HG03558 (cell line): Measurements from ENCODE around the gene CREB3L2.

Experiments
- ATAC-seq: cut with Tn5 transposase; IDR thresholded peaks from one replicate; pipeline ENCODE4 v1.9.1; 2021; ENCODE audit warnings: moderate number of reproducible peaks; ENCODE audit not compliant: unreplicated experiment; ENCODE audit errors: extremely low read depth

Gene CREB3L2

DNA sequence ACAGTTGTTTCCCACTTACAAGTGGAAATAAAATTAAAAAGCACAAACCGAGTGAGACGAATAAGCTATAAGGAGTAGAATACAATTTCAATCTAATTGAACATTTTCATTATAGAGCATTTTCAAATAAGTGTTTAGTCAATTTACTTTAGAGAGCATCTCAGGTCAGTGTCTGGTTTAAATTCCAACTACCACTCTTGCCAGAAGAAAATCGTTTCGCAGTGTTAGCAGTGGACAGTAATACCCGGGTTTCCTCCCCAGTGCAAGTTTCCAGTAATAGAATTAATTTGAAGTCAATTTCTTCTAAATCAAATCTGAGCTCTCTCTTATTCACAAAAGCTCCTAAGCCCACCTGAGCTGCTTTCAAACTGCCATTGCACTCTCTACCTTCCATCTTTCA lies 45.7 kb downstream of the CREB3L2 start:
- no peak for ATAC-seq

DNA sequence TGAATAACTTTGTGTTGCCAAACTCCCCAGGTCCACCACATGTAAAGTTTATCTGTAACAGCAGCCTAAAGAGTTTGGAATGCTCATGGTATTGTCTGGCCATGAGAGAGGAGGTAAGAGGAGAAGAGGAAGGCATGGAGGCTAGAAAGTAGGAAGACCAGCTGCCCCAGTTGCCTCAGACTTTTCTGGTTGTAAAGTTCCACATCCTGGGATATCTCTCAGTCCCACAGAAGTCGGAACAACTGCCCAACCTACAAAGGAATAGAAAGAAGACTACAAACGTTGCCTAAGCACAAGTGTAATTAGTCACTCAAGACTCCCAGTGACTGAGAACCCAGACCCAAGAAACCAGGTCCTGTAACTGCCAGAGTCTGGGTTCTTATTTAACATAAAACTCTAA lies 47.3 kb downstream of the CREB3L2 start:
- no peak for ATAC-seq

DNA sequence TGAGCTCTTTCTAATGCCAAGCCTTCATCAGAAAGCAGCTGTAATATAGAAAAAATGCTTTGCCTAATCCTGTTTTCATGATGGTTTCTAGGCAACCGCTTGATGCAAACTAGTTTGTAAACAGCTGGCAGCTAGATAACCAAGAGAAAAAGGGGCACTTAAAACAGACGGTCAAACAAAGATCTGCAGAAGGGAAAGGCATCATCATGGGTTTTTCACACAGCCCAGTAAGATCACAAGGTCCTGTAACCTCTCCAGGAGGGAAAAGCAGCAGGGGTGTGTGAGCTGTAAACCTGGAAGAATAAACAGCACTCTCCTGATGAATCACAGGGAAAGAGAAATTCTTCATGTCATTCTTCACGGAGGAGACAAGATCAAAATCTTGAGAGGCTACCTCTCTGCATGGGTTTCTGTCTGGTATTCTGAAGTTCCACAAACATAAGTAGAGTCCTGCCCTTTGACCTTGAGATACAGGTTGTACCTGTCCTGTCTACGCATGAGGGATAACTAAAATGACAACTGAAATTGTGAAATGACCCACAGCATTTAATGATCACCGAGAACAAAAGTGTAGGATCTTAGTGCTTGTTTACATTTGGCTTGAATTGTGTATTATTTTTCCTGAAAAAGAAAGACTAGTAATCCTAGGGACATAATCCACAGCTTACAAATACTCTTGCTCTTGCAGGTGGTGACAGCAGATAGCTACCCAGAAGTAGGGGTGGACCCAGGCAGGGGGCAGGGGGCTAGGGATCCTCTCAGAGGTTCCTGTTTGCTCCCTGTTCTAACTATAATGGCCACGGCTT lies 48.0 kb downstream of the CREB3L2 start:
- ATAC-seq = no peak

DNA sequence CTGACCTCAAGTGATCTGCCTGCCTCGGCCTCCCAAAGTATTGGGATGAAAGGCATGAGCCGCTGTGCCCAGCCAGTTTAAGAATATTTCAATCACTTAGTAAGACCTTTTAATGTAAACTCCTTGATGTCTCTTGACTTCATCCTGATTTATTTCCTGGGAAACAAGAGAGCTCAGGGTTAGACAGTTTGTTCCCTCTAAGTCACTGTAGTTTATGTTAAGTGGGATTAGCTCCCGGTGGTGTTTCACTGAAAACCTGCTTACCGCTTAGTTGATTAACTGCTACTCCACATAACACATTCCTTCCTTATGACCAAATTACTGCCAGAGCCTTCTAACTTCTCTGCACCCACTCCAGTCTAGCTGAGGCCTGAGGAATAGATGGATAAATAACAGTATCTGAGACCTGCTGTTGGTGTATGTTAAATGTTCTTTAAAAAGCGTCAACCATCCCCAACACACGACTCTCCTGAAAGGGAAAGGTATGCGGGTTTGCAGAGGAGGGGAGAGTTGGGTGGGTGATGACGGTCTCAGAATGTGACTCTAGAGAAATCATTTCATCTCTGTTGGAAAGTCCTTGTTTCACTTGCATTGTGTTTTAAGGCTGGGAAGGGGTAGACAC lies 48.7 kb downstream of the CREB3L2 start:
- ATAC-seq = no peak

DNA sequence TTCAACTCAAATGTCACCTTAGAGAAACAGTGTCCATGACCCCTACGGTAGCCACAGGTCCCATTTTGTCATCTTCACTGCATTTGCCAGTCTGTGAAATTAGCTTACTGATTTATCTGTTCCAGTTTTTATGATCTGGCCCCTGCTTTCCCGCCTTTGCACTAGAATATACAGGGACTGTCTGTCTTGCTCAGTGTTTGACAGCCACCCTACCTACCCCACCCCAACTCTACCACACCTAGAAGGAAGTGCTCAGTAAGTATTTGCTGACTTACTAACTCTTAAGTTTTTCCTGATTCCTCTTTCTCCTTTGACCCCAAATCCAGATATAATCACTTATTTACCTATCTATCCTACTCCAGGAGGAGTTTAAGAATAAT lies 49.5 kb downstream of the CREB3L2 start:
- no peak for ATAC-seq

DNA sequence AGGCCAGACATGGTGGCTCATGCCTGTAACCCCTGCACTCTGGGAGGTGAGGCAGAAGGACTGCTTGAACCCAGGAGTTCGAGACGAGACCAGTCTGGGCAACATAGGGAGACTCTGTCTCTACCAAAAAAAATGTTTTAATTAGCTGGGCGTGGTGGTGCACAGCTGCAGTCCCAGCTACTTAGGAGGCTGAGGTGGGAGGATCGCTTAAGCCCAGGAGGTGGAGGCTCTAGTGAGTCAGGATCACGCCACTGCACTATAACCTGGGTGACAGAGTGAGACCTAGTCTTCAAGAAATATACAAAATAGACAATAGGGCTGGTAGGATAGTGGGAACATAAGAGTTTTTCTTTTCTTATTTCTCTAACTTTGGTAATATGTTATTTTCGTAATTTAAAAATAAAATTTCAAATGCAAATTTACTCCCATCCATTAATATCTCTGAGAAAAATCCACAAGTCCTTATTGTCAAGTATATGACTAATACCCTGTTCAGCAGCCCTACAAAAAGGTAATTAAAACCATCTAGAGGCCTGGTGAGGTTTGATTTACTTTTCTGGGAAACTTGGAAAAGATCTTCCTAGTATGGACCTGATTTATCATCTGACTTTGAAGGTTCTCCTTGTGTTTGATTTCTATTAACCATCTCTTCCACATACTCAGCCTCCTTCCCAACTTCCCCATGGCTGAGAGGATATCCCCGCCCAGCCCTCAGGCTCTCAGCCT lies 50.0 kb downstream of the CREB3L2 start:
- no peak for ATAC-seq

DNA sequence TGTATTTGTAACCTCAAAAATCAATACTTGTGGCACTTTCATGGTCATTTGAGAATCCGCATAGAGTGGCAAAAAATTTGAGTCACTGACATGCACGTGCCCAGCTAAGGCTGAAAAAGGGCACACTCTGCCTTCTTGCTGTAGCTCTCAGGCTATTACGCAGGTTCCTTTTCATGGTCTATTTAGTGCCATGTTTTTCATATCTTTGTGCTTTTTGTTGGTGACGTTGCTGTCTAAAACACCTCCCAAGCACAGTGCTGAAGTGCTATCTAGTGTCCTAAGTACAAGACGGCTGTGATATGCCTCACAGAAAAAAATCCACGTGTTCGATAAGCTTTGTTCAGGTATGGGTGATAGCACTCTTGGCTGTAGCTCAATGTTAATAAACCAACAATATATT lies 50.9 kb downstream of the CREB3L2 start:
- no peak for ATAC-seq

DNA sequence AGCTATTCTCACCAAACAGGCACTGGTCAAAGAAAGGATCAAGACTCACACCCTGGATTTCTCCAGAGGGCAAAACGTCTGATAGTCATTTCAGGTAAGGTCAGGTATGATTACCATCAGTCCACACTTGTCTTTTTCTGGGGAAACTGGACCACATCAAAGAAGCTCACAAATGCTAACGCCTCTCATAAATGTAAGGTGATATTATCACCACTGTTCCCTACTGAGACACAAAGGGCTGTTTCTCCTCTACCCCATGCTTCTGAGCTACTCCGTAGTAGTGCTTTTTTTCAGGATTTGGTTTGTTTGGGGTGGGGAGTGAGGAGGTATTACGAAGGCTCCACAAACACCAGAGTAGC lies 51.6 kb downstream of the CREB3L2 start:
- no peak for ATAC-seq

DNA sequence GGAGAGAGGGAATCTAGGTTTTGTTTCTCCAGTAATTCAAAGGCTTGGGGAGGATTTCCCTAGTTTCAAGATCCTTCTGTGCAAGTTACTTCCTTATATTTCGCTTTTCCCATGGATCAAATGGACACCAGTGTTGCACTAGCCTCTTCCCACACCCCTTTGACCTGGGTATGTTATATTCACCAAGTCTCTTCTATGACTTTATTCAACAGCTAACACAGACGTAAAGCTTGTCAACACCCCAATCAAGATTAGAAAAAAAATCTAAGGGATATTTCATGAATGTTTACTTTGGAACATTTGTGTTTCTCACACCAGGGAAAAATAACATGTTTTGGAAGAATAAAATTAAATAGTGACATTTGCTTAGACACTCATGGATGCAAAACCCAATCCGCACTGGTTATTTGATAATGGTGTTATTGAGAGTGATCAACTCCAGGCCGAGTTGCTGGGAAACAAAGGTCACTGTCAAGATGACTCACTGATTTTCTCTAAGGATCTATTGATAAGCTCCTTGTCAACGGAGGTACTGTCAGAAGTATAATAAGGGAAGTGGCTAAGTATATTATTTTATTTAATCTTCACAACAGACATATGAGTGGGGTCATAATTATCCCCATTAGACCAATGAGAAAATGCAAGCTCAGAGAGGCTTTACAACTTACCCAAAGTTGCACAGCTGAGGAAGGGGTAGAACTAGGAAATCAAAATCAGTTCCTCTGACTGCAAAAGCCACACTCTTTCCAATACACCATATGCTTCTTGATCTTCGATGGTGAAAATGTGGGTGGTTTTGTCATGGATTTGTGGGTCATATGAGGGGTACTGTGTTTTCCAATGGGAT lies 52.2 kb downstream of the CREB3L2 start:
- no peak for ATAC-seq

DNA sequence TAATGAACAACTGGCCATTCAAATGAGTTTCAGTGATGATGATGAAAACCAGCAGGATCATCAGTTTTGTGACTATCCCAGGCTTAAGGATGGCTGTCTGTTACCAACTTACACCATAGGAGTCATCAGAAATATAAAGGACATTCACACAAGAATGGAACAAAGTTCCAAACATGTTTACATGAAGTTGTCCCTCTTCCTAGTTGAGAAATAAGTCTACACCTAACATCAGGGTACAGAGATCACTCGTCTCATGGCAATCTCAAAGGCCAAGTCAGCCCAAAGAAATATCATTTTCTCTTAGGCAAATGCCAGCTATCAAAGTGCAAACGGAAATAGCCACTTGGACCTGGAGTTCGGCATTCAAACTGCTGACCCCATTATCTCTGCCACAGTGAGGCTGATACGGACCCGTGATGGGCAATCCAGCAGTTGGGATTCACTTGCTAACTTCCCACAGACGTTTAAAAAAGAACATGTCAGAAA lies 53.0 kb downstream of the CREB3L2 start:
- no peak for ATAC-seq

DNA sequence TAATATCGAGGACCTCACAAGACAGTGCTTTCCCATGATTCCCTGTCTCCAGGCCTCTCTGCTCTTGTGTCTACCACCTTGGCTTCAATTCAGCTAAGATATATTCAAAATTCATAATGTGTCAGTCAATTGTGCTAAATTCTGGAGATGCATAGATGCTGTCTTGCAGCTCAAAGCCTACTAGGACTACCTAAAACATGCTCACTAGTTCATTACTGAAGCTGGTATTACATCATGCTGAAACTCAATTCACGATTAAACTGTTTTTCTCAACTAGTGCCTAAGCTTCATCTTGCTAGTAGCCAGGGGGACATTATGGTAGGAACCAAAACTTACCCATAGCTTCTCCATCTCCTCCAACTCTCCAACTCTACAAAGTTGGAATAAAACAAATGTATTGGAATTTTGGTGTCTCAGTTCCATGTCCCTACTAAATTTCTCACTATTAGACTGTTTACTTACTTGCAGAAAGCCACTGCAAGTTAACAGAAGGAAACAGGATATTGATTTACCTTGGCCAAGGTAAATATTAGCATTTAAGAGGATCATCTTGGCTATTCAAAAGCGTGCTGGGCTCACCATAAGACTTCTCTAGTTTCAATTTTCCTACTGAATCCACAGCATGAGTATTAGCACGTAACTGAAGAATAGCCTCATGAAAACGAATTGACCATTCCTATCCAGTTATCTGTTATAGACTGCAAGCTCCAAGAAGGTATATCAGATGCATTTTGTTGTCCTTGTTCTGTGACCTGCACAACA lies 53.6 kb downstream of the CREB3L2 start:
- ATAC-seq = no peak

DNA sequence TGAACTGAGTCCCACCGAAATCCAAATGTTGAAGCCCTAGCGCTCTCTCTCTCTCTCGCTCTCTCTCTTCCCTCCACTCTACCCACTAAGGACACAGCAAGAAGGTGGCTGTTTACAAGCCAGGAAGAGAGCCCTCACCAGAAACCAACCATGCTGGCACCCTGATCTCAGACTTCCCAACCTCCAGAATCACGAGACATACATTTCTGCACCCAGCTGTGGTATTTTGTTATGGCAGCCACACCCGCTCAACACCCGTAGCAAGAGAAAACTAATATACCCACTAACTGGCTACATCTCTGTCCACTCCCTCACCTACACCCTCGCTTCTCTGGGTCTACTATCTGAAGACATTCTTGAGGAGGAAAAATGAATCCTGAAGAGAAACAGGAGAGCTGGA lies 54.8 kb downstream of the CREB3L2 start:
- no peak for ATAC-seq

DNA sequence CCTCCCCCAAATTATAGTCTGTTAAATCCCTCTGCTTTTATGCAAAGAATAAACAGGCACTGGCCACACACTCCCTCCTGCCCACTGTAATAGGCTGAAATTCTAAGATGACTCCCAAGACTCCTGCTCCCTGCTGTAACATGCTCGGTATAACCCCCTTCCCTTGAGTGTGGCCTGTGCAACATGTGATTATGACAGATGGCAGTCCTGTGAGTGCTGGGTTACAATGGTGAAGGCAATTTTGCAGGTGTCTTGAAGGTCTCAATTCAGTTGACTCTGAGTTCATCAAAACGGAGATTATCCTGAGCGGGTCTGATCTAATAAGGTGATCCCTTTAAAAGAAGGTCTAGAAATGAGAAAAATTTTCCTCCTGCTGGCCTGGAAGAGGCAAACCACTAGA lies 55.9 kb downstream of the CREB3L2 start:
- ATAC-seq = no peak

DNA sequence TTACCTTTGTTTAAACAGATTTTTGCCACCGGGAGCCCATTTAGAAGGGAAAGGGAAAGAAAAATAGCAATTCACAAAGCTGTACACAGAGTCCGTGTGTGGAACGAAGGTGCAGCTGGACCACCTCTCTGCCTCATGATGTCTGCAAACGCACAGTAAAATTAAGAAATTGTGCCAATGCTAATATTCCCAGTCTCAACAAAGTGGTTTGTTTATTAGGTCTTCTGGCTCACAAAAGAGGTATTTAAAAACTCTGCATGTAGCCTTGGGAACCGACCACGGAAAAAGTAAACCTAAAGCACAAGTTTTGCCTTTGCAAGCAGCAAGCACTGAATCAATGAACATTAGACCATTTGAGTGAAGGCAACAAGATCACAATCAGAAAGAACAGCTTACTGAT lies 57.7 kb downstream of the CREB3L2 start:
- no peak for ATAC-seq

DNA sequence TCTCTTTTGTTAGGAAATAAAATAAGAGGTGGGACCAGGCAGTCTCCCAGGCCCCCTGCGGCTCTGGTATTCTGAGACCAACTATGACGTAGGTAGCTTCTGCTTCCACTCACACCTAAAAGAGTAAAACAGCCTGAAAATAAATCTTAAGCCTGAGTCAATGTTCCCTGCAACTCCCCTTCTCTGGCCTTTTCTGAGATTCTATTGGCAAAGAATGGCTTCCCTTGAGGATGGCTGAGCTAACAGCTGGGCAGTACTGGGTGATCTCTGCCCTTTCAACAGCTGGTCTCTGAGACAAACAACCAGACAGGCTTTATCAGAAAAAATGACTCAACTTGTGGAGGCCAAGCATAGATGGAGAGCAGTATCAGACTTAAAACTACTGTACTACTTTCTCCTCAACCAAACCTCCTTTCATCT lies 58.7 kb downstream of the CREB3L2 start:
- no peak for ATAC-seq

DNA sequence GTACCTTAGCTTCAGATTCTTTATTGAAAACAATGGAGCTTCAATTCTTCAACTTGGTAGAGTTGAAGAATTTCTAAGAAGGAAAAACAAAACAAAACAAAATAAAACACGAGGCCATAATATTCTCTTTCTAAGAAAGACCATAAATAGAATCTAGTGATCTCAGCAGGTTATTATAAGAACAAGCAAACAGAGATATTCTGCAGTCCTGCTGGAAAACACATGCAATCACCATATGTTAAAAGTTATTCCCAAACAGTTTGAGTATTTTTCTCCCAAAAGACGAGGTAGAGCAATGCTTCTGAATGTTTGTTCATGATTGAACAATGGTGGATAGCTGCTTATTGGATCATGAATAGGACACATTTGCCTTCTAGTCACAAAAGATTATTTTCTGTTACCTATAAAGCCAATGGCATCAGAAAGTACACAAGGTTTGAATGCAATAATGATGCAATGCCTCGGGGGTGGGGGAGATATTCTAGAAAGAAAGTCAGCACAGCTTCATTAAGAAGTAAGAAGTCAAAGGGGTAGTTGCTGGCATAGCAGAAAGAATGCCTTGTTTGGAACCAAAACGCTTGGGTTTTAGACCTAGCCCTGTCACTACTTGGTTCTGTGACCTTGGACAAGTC lies 59.3 kb downstream of the CREB3L2 start:
- ATAC-seq = no peak

DNA sequence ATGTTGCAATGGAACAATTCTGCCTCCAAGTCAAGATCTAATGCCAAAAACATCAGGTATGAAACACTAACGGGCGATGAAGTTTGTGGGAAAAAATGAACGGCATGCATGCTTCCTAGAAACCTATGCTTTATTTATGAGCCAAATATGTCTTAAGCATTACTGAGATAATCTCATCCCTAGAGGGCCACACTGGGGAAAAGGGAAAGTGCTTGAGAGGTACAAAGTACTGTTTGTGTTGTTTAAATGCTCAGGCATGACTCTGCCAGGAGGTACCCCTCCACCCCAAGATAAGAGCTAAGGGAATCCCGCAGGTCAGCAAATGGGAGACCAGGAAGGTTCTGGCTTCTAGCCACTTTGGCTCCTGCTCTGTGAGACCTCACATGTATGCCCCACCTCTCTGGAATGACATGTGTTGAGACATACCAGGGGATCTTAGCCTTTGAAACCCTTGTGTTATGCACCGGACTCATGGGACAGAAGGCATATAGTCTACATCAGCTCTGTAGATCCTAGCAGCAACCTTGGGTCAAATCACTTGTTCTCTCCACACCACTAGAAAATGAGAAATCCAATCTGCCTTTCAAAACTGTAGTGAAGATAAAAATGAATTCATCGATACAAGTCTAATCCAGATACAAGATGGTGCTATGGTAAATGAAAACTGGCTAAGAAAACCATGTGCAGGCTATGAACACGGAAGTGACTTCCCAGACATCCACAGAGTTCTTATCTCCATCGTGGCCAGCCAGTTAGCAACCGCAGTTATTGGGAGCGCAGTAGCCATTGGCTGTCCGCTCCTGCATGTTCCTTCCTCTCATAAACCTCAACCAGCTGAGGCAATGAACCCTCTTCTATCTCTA lies 61.0 kb downstream of the CREB3L2 start:
- no peak for ATAC-seq

DNA sequence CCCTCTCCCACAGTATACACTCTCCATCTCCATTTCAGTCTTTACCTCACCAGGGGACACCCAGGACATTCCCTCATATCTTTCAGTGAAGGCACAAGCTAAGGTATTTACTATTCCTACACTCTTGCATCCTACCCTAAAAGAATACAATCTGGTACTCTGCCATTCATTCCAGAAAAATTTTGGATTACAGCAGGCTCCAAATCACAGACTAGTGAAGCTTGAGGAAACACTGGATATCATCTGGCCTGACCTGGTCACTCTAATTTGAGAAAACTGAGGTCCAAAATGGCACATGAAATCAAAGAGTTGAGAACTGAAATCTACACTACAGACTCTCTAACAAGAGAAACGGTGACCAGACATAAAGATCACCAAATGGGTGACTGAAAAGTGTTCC lies 61.7 kb downstream of the CREB3L2 start:
- no peak for ATAC-seq
